CD4-positive, alpha-beta T cell (primary cell): Measurements from ENCODE around the gene C4BPB. TPM values are rescaled to one million over a fixed set of nuclear protein-coding genes. Genes with fewer than 3 reads are reported as not detected.

ENCODE experiments used
- ATAC-seq: fragments of 200-7000 bp; cut with Tn5 transposase; one replicate; pipeline ENCODE4 v1.10.0; 2022; ENCODE audit warnings: mild to moderate bottlenecking; ENCODE audit not compliant: poor library complexity
- CTCF ChIA-PET: fragments of 350-600 bp; sonication (Branson Sonifier 250); formaldehyde crosslinking; loops from one replicate; lab custom pipeline; 2021; ENCODE audit warnings: antibody characterized with exemption, inconsistent platforms; lab: Charles Lee
- POLR2A ChIA-PET: fragments of 350-600 bp; sonication (Branson Sonifier 250); formaldehyde crosslinking; loops from one replicate; lab custom pipeline; 2021; ENCODE audit warnings: antibody characterized with exemption, inconsistent platforms; lab: Charles Lee
- DNase-seq, 14 experiments: peaks; one replicate each; pipeline ENCODE4 v3.0.0-alpha.2; 2013 to 2020; ENCODE audit warnings: mixed read lengths in 2 of 14
- H3K27ac ChIP-seq, 2 donors: one replicate each; pipeline versions ENCODE4 v1.5.1 to v1.7.0; 2013; ENCODE audit warnings: low read length in 2 of 2, low read depth in 1 of 2, mild to moderate bottlenecking in 1 of 2
- H3K27me3 ChIP-seq, 2 experiments: 1 replicate in 1 of 2; 2 replicates in 1 of 2; pipeline versions ENCODE4 v1.6.1 to v1.7.0; 2013; ENCODE audit warnings: low read length in 2 of 2, control low read depth in 1 of 2, mild to moderate bottlenecking in 1 of 2, moderate library complexity in 1 of 2; ENCODE audit not compliant: insufficient read depth in 2 of 2, control insufficient read depth in 1 of 2
- H3K36me3 ChIP-seq: one replicate; pipeline ENCODE4 v1.6.1; 2013; ENCODE audit warnings: low read length, control low read depth; ENCODE audit not compliant: insufficient read depth
- H3K4me1 ChIP-seq: one replicate; pipeline ENCODE4 v1.6.1; 2013; ENCODE audit warnings: low read length, control low read depth; ENCODE audit not compliant: insufficient read depth
- H3K4me3 ChIP-seq: one replicate; pipeline ENCODE4 v1.5.1; 2013; ENCODE audit warnings: mild to moderate bottlenecking, low read length, moderate library complexity
- H3K9me3 ChIP-seq, 2 experiments: 1 replicate in 1 of 2; 2 replicates in 1 of 2; pipeline versions ENCODE4 v1.6.1 to v1.7.0; 2013; ENCODE audit warnings: low read length in 2 of 2, mild to moderate bottlenecking in 2 of 2, control low read depth in 1 of 2, moderate library complexity in 1 of 2; ENCODE audit not compliant: control insufficient read depth in 1 of 2, insufficient read depth in 1 of 2
- H3K27ac Mint-ChIP-seq: one replicate; pipeline ENCODE4 v1.8.0; 2020; ENCODE audit warnings: mixed read lengths
- H3K27me3 Mint-ChIP-seq: one replicate; pipeline ENCODE4 v1.8.0; 2021; ENCODE audit warnings: mixed read lengths
- H3K36me3 Mint-ChIP-seq: one replicate; pipeline ENCODE4 v1.8.0; 2021; ENCODE audit warnings: low read depth, mixed read lengths
- H3K4me1 Mint-ChIP-seq: one replicate; pipeline ENCODE4 v1.8.0; 2021; ENCODE audit warnings: low read depth, mixed read lengths
- H3K4me3 Mint-ChIP-seq: one replicate; pipeline ENCODE4 v1.8.0; 2020; ENCODE audit warnings: mild to moderate bottlenecking, mixed read lengths
- H3K9me3 Mint-ChIP-seq: one replicate; pipeline ENCODE4 v1.8.0; 2020; ENCODE audit warnings: mixed read lengths
- CTCF ChIP-seq: fragments of 200-600 bp; IDR thresholded peaks from one replicate; pipeline ENCODE4 v1.8.0; 2022; ENCODE audit warnings: antibody characterized with exemption, mild to moderate bottlenecking
- intact Hi-C, 2 experiments: fragments of 100-400 bp; cut with DNase I in 1 of 2; cut with micrococcal nuclease in 1 of 2; formaldehyde crosslinking; loops; one replicate each; pipeline versions ENCODE4 v1.15.1 to v1.9.0; 2023 to 2025; cut with DNase I, micrococcal nuclease
- total RNA-seq, 174 experiments: library from RNA in 2 of 174; stranded (reverse) in 2 of 174; gene quantifications; one replicate each; pipeline ENCODE4 v1.2.3 and lab custom pipeline; 2021 to 2026

C4BPB gene
- total RNA-seq, 2 experiments from 2014 or later, result 1.6 to 2.1 TPM

GRCh38 chr1:207128336-207128921, 39.8 kb downstream of the C4BPB start:
- Histone ChIP-seq H3K4me1 (no peaks in the 10 kb centered on the region), H3K36me3 (no peaks in the 10 kb centered on the region), H3K27me3 (no peaks in the 10 kb centered on the region), H3K9me3 (peaks cover 3 to 29% of the 10 kb centered on the region in 2 experiments), H3K4me3 (no peak overlapping the region), H3K27ac (no peak overlapping the region)
- intact Hi-C loops, result no loop called here
- no peaks in the 10 kb centered on the region for H3K27me3 Mint-ChIP-seq
- peaks cover 24% of the 10 kb centered on the region for H3K9me3 Mint-ChIP-seq
- ChIA-PET CTCF (no interaction called here), POLR2A (interaction anchor here (0.6 kb wide), 1 partner anchor 49 kb away, joined by 3 read pairs; no protein-coding TSS in a partner anchor)
- H3K36me3 Mint-ChIP-seq, result peaks cover 12% of the 10 kb centered on the region
- H3K4me3 Mint-ChIP-seq, result no peak overlapping the region
- ATAC-seq (no peak), DNase-seq (no peak)
- no peak for TF ChIP-seq CTCF
- no peaks in the 10 kb centered on the region for H3K4me1 Mint-ChIP-seq
- no peak overlapping the region for H3K27ac Mint-ChIP-seq

- POLR2A ChIA-PET, result interaction anchor here (0.6 kb wide), 1 partner anchor 50 kb away, joined by 3 read pairs; no protein-coding TSS in a partner anchor
- no peaks in the 10 kb centered on the region for H3K4me1 Mint-ChIP-seq
Measured at GRCh38 chr1:207129053-207129452, 40.4 kb downstream of the C4BPB start.

GRCh38 chr1:207130252-207131036, 41.8 kb downstream of the C4BPB start:
- peaks cover 24% of the 10 kb centered on the region for H3K9me3 Mint-ChIP-seq
- DNase-seq (no peak), ATAC-seq (no peak)
- no peaks in the 10 kb centered on the region for H3K27me3 Mint-ChIP-seq
- no peak overlapping the region for H3K27ac Mint-ChIP-seq
- Histone ChIP-seq H3K9me3 (peaks cover 3 to 29% of the 10 kb centered on the region in 2 experiments), H3K36me3 (no peaks in the 10 kb centered on the region), H3K27me3 (no peaks in the 10 kb centered on the region), H3K4me3 (no peak overlapping the region), H3K27ac (no peak overlapping the region), H3K4me1 (no peaks in the 10 kb centered on the region)
- ChIA-PET CTCF (no interaction called here), POLR2A (no interaction called here)
- peaks cover 12% of the 10 kb centered on the region for H3K36me3 Mint-ChIP-seq
- H3K4me1 Mint-ChIP-seq, result no peaks in the 10 kb centered on the region
- H3K4me3 Mint-ChIP-seq, result no peak overlapping the region
- no peak for TF ChIP-seq CTCF
- intact Hi-C loops, result no loop called here

More at GRCh38 chr1:207129053-207129452, 40.4 kb downstream of the C4BPB start:
- intact Hi-C loops, result no loop called here
- Histone ChIP-seq H3K27me3 (no peaks in the 10 kb centered on the region), H3K36me3 (no peaks in the 10 kb centered on the region), H3K4me1 (no peaks in the 10 kb centered on the region), H3K9me3 (peaks cover 3 to 29% of the 10 kb centered on the region in 2 experiments), H3K27ac (no peak overlapping the region), H3K4me3 (no peak overlapping the region)
- H3K27ac Mint-ChIP-seq, result no peak overlapping the region
- DNase-seq, result no peak
- peaks cover 12% of the 10 kb centered on the region for H3K36me3 Mint-ChIP-seq
- TF ChIP-seq CTCF, result no peak
- no peak overlapping the region for H3K4me3 Mint-ChIP-seq
- H3K27me3 Mint-ChIP-seq, result no peaks in the 10 kb centered on the region
- no peak for ATAC-seq
- CTCF ChIA-PET, result no interaction called here
- peaks cover 24% of the 10 kb centered on the region for H3K9me3 Mint-ChIP-seq
